Mucosa of descending colon (tissue), 3 donors: ENCODE measurements around the gene REPS1. TPM values are rescaled to one million over a fixed set of nuclear protein-coding genes. Genes with fewer than 3 reads are reported as not detected.

ENCODE experiments used
- ATAC-seq: fragments of 200-7000 bp; cut with Tn5 transposase; one replicate; pipeline ENCODE4 v1.9.1; 2020; ENCODE audit warnings: mild to moderate bottlenecking, moderate library complexity
- DNase-seq, 3 donors: peaks; one replicate each; pipeline ENCODE4 v3.0.0-alpha.2; 2020
- H3K36me3 ChIP-seq: fragments of 200-600 bp; one replicate; pipeline ENCODE4 v1.8.0; 2021; ENCODE audit warnings: low read depth, mild to moderate bottlenecking
- H3K4me1 ChIP-seq: fragments of 200-600 bp; one replicate; pipeline ENCODE4 v1.8.0; 2021; ENCODE audit warnings: low read depth, mild to moderate bottlenecking
- H3K4me3 ChIP-seq: fragments of 200-600 bp; one replicate; pipeline ENCODE4 v1.8.0; 2021; ENCODE audit warnings: mild to moderate bottlenecking
- H3K9me3 ChIP-seq: fragments of 200-600 bp; one replicate; pipeline ENCODE4 v1.8.0; 2021; ENCODE audit warnings: mild to moderate bottlenecking
- intact Hi-C, 2 donors: fragments of 100-400 bp; cut with DNase I in 1 of 2; cut with micrococcal nuclease in 1 of 2; formaldehyde crosslinking; loops; one replicate each; pipeline versions ENCODE4 v1.11.0 to v1.11.1; 2022; cut with DNase I, micrococcal nuclease
- total RNA-seq, 3 donors: library from RNA; stranded (reverse); fragmentation: NEBNext Ultra II Directional in 2 of 3; extraction: Animal tissue kit (Norgen Biotek cat#: 25700) in 2 of 3; gene quantifications; one replicate each; pipeline versions ENCODE4 v1.2.1 to v1.2.4, GENCODE V29; 2021 to 2023
- TF ChIP-seq, protein P1 (sequence below): fragments of 200-600 bp; IDR thresholded peaks from one replicate; pipeline ENCODE4 v1.8.0; 2022; ENCODE audit warnings: antibody characterized with exemption, mild to moderate bottlenecking
- donor health status: DM: no; HTN: no; CAD: no; lungs with moderate emphysema.
- donor health status: DM: no; HTN: no; CAD: no.
- donor health status: DM: no; HTN: yes; CAD: no.

The REPS1 gene
- total RNA-seq, 3 donors from 2014 or later, result 31.4 to 42.4 (median 33.6) TPM

DNA sequence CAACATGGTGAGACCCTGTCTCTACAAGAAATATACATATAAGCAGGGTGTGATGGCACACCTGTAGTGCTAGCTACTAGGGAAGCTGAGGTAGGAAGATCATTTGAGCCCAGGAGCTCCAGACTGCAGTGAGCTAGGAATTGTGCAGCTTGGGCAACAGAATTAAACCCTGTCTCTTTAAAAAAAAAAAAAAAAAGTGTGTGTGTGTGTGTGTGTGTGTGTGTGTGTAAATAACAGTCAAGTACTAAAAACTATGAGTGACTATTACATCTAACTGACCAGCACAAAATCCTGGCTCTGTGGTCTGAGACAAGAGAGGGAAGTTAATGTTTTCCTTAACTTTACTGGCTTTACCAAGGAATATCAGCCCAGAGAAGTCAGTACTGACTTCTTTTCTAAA lies 32.8 kb downstream of the REPS1 start:
- H3K4me1 ChIP-seq, result no peaks in the 10 kb centered on the region
- intact Hi-C loops, result no loop called here
- DNase-seq (no peak), ATAC-seq (peak; percentile 61)
- H3K9me3 ChIP-seq, result no peaks in the 10 kb centered on the region
- H3K4me3 ChIP-seq, result no peak overlapping the region
- TF ChIP-seq, protein P1, sequence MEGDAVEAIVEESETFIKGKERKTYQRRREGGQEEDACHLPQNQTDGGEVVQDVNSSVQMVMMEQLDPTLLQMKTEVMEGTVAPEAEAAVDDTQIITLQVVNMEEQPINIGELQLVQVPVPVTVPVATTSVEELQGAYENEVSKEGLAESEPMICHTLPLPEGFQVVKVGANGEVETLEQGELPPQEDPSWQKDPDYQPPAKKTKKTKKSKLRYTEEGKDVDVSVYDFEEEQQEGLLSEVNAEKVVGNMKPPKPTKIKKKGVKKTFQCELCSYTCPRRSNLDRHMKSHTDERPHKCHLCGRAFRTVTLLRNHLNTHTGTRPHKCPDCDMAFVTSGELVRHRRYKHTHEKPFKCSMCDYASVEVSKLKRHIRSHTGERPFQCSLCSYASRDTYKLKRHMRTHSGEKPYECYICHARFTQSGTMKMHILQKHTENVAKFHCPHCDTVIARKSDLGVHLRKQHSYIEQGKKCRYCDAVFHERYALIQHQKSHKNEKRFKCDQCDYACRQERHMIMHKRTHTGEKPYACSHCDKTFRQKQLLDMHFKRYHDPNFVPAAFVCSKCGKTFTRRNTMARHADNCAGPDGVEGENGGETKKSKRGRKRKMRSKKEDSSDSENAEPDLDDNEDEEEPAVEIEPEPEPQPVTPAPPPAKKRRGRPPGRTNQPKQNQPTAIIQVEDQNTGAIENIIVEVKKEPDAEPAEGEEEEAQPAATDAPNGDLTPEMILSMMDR, result no peak
- no peaks in the 10 kb centered on the region for H3K36me3 ChIP-seq

DNA sequence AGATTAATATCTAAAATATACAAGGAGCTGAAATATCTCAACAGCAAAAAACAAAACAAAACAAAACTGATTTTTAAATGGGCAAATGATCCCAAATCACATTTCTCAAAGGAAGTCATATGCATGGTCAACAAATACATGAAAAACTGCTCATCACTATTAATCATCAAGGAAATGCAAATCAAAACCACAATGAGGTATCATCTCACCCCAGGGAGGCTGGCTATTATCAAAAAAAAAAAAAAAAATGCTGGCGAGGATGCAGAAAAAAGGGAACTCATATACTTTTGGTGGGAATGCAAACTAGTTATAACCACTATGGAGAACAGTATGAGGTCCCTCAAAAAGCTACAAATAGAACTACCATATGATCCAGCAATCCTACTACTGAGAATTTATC lies 34.6 kb downstream of the REPS1 start:
- DNase-seq (no peak), ATAC-seq (no peak)
- TF ChIP-seq, protein P1, result no peak
- no peaks in the 10 kb centered on the region for H3K4me1 ChIP-seq
- no peak overlapping the region for H3K4me3 ChIP-seq
- intact Hi-C loops, result no loop called here
- H3K9me3 ChIP-seq, result no peaks in the 10 kb centered on the region
- no peaks in the 10 kb centered on the region for H3K36me3 ChIP-seq

DNA sequence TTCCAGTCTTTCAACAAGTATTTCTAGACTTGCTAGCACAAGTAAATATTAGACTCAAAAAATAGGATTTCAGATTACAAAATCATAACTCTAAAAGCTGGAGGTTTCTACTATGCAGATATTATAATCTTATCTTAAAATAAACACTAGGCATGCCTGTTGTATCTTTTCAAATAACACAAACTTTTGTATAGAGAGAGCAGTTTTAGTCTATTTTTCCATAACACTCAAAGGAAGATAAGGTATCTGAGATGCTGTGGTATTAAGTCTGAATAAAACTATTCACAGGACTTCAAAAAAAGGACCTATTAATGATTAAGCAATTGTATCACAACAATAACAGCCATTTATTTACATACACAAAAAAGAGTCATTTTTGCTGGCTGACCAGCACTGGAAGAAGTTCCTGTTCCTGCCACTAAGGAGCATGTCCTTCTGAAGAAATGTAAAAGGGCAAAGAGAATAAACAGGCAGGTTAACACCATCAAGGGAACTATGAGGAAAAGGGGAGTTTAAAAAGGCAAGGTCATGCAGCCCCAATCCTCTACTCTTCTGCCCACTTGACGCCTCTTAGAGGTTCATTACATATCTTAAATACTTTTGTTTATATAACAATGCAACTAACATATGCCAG lies 39.4 kb downstream of the REPS1 start:
- H3K4me3 ChIP-seq, result no peak overlapping the region
- H3K9me3 ChIP-seq, result no peaks in the 10 kb centered on the region
- H3K4me1 ChIP-seq, result no peaks in the 10 kb centered on the region
- intact Hi-C loops, result no loop called here
- TF ChIP-seq, protein P1, result no peak
- no peaks in the 10 kb centered on the region for H3K36me3 ChIP-seq
- no peak for ATAC-seq
- DNase-seq, result no peak

DNA sequence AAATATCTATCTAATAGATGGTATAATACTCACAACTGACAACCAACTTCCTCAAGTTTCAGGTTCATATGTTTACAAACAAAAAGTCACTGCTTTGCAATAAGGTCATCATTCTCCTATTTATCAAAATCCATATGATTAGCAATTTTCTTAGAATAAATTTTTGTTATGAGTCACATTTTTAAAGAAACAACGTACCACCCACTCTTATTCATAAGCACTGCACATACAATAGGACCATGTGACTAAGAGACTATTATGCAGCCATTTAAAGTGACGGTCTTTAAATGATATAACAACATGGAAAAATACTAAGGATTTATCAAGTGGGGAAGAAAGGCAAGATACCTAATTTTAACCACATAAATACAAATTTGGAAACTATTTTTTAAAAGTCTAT lies 40.0 kb downstream of the REPS1 start:
- DNase-seq, result no peak
- no peak overlapping the region for H3K4me3 ChIP-seq
- TF ChIP-seq, protein P1, result no peak
- no peaks in the 10 kb centered on the region for H3K36me3 ChIP-seq
- no peak for ATAC-seq
- no peaks in the 10 kb centered on the region for H3K4me1 ChIP-seq
- intact Hi-C loops, result no loop called here
- H3K9me3 ChIP-seq, result no peaks in the 10 kb centered on the region

DNA sequence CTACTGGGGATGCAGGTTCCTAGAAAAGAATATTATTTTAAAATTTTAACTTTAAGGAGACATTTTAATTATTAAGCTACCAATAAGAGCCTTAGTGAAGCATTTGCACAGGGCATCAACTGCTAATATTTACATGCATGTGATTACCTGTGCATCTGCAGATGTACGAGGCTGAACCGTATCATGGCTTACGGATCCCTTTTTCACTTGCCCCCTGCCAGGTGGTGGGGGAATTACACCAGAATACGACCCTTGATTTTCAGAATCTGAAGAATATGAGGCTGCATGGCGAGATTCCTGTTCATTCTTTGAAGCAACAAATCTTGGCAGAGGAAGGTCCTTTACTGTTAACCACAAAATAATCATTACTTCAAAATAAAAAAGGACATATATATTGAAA lies 42.7 kb downstream of the REPS1 start:
- TF ChIP-seq, protein P1, result no peak
- intact Hi-C loops, result no loop called here
- ATAC-seq (no peak), DNase-seq (no peak)
- Histone ChIP-seq H3K4me3 (no peak overlapping the region), H3K36me3 (no peaks in the 10 kb centered on the region), H3K4me1 (no peaks in the 10 kb centered on the region), H3K9me3 (no peaks in the 10 kb centered on the region)

DNA sequence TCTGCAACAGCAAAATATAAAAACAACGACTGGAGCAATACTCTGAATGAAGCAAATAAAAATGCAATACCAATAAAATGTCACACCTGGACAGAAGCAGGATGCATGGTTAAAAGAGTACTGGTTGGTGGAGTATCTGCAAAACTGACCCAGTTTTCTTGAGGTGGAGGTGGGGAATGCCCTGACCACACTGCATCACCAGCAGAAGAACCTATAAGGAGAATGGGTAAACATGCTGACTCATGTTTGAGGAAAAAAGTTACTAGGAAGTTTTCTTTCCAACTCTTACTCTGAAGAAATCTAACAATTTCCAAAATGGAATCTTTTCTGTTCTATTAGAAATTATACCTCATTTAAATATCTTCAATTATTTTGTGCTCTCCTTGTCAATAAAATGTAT lies 43.6 kb downstream of the REPS1 start:
- ATAC-seq (no peak), DNase-seq (no peak)
- TF ChIP-seq, protein P1, result no peak
- intact Hi-C loops, result no loop called here
- Histone ChIP-seq H3K9me3 (no peaks in the 10 kb centered on the region), H3K4me3 (no peak overlapping the region), H3K36me3 (no peaks in the 10 kb centered on the region), H3K4me1 (no peaks in the 10 kb centered on the region)
